Brain pericyte (primary cell): ENCODE results near the gene POLR1F.

Source experiments
- DNase-seq: peaks from one replicate; pipeline ENCODE4 v3.0.0-alpha.2; 2012; ENCODE audit warnings: low read depth, low spot score

POLR1F gene

GRCh38 chr7:19675816-19676215, 33.0 kb downstream of the POLR1F start:
- DNase-seq: no peak

- DNase-seq: no peak
Observed at GRCh38 chr7:19674266-19674960, 34.4 kb downstream of the POLR1F start.

GRCh38 chr7:19670806-19671205, 38.0 kb downstream of the POLR1F start:
- no peak for DNase-seq

GRCh38 chr7:19665399-19666008, 43.3 kb downstream of the POLR1F start:
- no peak for DNase-seq

GRCh38 chr7:19663816-19664462, 44.9 kb downstream of the POLR1F start:
- no peak for DNase-seq

- DNase-seq: no peak
Observed at GRCh38 chr7:19648791-19649190, 60.0 kb downstream of the POLR1F start.
